ENCODE measurements around the gene NBDY.
"Not testable (repeated sequence)": the region's sequence is repeated elsewhere in the genome, so short reads cannot be mapped to it uniquely, and the experiment has no call there.

NBDY gene

DNA sequence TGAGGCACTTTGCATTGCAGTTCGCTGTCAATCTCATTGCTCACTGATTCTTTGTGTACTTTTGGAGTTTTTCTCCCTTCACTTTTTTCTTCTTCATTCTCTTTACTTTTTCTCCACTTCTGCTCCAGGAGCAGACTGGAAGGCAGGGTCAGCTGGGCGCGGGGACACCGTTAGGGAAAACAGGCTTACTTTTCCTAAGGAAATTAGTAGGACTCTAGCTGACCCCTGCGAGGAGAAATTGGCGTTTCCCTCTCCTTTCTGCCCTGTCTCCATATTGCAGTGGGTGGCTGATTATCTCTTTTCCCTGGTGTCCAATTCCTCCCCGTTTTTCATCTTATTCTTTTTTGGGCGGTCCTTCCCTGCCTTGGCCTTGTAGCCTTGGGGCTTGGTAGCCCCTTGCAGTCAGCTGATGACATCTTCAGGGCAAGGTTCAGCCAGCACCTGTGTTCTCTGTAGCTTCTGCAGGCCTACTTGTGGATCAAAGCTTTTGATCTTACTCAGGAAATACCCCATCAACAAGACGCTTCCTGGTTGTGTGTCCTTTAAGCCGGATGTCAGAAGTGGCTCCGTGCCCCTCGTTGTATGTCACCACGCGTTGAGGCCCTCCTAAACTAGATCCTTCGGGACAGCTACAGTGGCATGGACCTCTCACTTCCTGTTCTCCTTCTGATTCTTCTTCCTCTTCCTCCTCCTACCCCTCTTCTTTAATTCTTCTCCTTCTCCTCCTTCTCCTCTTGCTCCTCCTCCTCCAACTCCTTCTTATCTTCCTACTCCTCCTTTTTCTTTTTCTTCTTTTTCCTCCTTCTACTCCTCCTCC lies 36.1 kb downstream of the NBDY start:
- H3K27me3 ChIP-seq (ENCODE audit: control insufficient read depth, insufficient read depth, low read length) = no peaks in the 10 kb centered on the region
- peaks cover 23% of the 10 kb centered on the region for H3K9me3 ChIP-seq (ENCODE audit: control insufficient read depth, insufficient read depth, low read length)
- no peaks in the 10 kb centered on the region for H3K4me1 ChIP-seq (ENCODE audit: control insufficient read depth, insufficient read depth, low read length)
- no peak overlapping the region for H3K27ac ChIP-seq (ENCODE audit: low read depth, low read length)
- no peak overlapping the region for H3K9ac ChIP-seq (ENCODE audit: low read depth, low read length)
- peaks cover 6% of the 10 kb centered on the region; the same call in 1 of the 2 replicates for H3K36me3 ChIP-seq (ENCODE audit: control insufficient read depth, insufficient read depth, low read length)
- no peak overlapping the region for H3K4me3 ChIP-seq (ENCODE audit: low read depth, low read length)

DNA sequence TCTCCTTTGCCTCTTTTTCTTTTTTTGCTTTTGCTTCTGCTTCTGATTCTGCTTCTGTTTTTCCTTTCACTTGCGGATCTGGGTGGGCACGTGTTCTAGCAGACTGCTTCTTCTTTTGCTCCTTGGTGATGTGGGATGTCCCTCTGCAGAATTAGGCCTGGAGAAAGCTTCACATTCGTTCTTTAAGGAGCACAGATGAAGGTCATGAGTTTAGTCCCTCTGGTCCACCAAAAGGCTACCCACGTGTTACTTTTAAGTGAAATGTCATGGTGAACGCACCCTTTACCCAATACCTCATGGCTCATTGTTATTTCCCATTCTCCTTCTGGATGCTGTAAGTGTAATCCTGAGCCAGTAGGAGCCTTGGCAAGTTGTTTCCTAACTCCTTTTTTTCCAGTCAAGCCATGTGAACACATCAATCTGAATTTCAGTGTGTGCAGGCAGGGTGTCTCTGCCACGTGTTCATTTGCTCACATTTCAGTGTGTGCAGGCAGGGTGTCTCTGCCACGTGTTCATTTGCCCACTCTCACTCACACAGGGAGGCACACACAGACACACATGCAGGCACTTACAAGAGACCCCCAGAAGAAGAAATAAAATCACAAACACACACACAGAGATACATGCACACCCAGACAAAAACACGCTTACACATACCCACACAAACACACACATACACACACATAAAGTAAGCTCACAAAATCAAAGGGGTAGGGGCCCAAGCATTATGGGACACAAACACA lies 36.9 kb downstream of the NBDY start:
- Histone ChIP-seq H3K9me3 (ENCODE audit: control insufficient read depth, insufficient read depth, low read length) (peaks cover 23% of the 10 kb centered on the region), H3K4me3 (ENCODE audit: low read depth, low read length) (no peak overlapping the region), H3K9ac (ENCODE audit: low read depth, low read length) (no peak overlapping the region), H3K27me3 (ENCODE audit: control insufficient read depth, insufficient read depth, low read length) (no peaks in the 10 kb centered on the region), H3K4me1 (ENCODE audit: control insufficient read depth, insufficient read depth, low read length) (no peaks in the 10 kb centered on the region), H3K36me3 (ENCODE audit: control insufficient read depth, insufficient read depth, low read length) (peaks cover 6% of the 10 kb centered on the region; the same call in 1 of the 2 replicates), H3K27ac (ENCODE audit: low read depth, low read length) (no peak overlapping the region)

DNA sequence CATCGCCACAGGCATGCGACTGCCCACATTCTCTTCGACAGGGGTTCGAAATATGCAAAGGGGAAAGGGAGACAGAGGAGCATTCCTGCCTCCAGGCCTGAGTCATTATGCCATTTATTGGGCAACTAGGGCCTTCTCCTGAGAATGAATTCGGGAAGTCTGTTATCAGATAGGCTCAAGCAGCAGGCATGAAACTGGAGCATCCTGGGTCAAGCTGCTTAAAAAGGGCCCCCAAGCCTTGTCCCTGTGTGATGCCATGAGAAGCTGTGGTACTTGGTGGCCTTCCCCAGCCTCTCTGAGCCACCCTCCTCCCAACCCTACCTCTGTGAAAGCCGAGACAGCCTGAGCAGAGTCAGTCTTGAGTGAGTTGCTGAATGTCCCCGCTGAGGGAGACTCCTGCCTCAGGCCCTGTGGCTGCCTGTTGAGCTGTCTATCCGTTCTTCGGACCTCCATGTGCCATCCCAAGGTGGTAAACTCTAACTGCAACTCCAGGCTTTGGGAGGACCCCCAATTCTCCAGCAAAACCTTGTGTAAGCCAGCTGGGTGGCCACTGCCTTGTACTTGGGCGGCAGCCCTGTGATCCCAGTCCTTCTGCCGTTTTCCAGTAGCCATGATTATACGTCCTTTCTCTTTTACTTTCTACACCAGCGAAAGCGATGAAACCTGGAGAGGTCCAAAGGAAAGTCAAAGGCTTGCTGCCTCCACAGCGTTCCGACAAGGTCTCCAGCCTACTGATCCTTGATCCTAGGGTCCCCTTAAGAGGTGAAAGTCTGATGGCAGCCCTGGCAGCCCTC lies 37.7 kb downstream of the NBDY start:
- Histone ChIP-seq H3K4me1 (ENCODE audit: control insufficient read depth, insufficient read depth, low read length) (no peaks in the 10 kb centered on the region), H3K9ac (ENCODE audit: low read depth, low read length) (no peak overlapping the region), H3K4me3 (ENCODE audit: low read depth, low read length) (no peak overlapping the region), H3K36me3 (ENCODE audit: control insufficient read depth, insufficient read depth, low read length) (peaks cover 6% of the 10 kb centered on the region; the same call in 1 of the 2 replicates), H3K9me3 (ENCODE audit: control insufficient read depth, insufficient read depth, low read length) (peaks cover 20% of the 10 kb centered on the region), H3K27ac (ENCODE audit: low read depth, low read length) (no peak overlapping the region), H3K27me3 (ENCODE audit: control insufficient read depth, insufficient read depth, low read length) (no peaks in the 10 kb centered on the region)

DNA sequence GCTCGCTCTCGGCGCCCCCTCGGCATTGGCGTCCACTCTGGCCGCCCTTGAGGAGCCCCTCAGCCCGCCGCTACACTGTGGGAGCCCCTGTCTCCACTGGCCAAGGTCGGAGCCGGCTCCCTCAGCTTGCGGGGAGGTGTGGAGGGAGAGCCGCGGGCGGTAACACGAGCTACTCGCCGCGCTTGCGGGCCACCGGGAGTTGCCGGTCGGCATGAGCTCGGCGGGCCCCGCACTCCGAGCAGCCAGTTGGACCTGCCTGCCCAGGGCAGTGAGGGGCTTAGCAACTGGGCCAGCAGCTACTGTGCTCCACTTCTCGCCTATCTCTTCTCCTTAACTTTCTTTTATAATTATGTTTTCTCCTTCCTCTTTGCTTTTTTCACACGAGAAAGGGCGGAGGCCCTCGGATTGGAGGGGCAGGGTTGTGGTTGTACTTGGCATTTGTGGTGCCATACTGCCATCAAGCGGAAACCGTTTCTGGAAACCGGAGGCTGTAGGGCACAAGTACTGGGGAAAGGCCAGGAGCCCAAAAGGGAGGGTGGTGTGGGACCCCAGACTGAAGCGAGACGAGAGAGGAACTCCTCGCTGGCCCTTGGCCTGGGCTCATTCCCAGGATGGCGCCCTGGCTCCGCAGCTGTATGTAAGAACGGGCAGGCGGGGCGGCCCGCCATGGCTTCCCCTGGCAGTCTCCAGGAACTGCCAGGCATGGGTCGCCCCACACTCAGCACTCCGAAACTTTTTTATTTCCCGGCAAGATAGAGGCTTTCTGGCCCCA lies 38.5 kb downstream of the NBDY start:
- not testable (repeated sequence) for H3K27ac ChIP-seq (ENCODE audit: low read depth, low read length); H3K9ac ChIP-seq (ENCODE audit: low read depth, low read length); H3K27me3 ChIP-seq (ENCODE audit: control insufficient read depth, insufficient read depth, low read length); H3K4me1 ChIP-seq (ENCODE audit: control insufficient read depth, insufficient read depth, low read length); H3K36me3 ChIP-seq (ENCODE audit: control insufficient read depth, insufficient read depth, low read length); H3K4me3 ChIP-seq (ENCODE audit: low read depth, low read length)
- H3K9me3 ChIP-seq (ENCODE audit: control insufficient read depth, insufficient read depth, low read length) = peaks cover 20% of the 10 kb centered on the region

- not testable (repeated sequence) for H3K4me1 ChIP-seq (ENCODE audit: control insufficient read depth, insufficient read depth, low read length); H3K27ac ChIP-seq (ENCODE audit: low read depth, low read length); H3K27me3 ChIP-seq (ENCODE audit: control insufficient read depth, insufficient read depth, low read length); H3K4me3 ChIP-seq (ENCODE audit: low read depth, low read length); H3K36me3 ChIP-seq (ENCODE audit: control insufficient read depth, insufficient read depth, low read length); H3K9ac ChIP-seq (ENCODE audit: low read depth, low read length)
- H3K9me3 ChIP-seq (ENCODE audit: control insufficient read depth, insufficient read depth, low read length) = peaks cover 19% of the 10 kb centered on the region
Observed at GRCh38 chrX:56768120-56768660, 39.1 kb downstream of the NBDY start.

GRCh38 chrX:56772675-56773521 lies 43.9 kb downstream of the NBDY start:
- not testable (repeated sequence) for H3K4me3 ChIP-seq (ENCODE audit: low read depth, low read length); H3K9ac ChIP-seq (ENCODE audit: low read depth, low read length); H3K27me3 ChIP-seq (ENCODE audit: control insufficient read depth, insufficient read depth, low read length); H3K27ac ChIP-seq (ENCODE audit: low read depth, low read length); H3K36me3 ChIP-seq (ENCODE audit: control insufficient read depth, insufficient read depth, low read length); H3K9me3 ChIP-seq (ENCODE audit: control insufficient read depth, insufficient read depth, low read length); H3K4me1 ChIP-seq (ENCODE audit: control insufficient read depth, insufficient read depth, low read length)

DNA sequence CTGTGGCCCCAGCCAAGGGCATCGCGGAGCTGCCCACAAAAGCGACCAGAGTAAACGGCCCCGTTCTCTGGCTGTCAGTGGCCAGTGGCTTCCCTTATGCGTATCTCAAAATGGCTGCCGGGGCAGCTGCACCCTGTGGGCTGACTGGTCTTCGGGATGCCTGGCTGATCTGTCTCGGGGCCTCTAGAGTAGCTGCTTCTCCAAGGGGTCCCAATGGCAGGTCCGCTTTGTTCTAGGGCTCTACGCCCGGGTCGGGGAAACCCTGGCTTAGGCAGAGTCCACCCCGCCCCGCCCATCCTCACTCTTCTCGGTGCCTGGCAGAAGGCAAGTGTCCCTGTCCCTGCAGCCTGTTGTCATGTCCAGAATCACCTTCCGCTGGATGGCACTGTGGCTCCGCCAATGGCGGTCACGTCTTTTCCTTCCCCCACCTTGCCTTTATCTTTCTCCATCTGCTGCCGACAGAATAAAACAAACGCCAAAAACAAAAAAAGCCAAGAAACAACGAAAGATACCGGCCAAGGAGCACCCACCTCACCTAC lies 44.5 kb downstream of the NBDY start:
- H3K9me3 ChIP-seq (ENCODE audit: control insufficient read depth, insufficient read depth, low read length); H3K9ac ChIP-seq (ENCODE audit: low read depth, low read length); H3K4me1 ChIP-seq (ENCODE audit: control insufficient read depth, insufficient read depth, low read length); H3K27ac ChIP-seq (ENCODE audit: low read depth, low read length); H3K27me3 ChIP-seq (ENCODE audit: control insufficient read depth, insufficient read depth, low read length); H3K36me3 ChIP-seq (ENCODE audit: control insufficient read depth, insufficient read depth, low read length); H3K4me3 ChIP-seq (ENCODE audit: low read depth, low read length): not testable (repeated sequence)

DNA sequence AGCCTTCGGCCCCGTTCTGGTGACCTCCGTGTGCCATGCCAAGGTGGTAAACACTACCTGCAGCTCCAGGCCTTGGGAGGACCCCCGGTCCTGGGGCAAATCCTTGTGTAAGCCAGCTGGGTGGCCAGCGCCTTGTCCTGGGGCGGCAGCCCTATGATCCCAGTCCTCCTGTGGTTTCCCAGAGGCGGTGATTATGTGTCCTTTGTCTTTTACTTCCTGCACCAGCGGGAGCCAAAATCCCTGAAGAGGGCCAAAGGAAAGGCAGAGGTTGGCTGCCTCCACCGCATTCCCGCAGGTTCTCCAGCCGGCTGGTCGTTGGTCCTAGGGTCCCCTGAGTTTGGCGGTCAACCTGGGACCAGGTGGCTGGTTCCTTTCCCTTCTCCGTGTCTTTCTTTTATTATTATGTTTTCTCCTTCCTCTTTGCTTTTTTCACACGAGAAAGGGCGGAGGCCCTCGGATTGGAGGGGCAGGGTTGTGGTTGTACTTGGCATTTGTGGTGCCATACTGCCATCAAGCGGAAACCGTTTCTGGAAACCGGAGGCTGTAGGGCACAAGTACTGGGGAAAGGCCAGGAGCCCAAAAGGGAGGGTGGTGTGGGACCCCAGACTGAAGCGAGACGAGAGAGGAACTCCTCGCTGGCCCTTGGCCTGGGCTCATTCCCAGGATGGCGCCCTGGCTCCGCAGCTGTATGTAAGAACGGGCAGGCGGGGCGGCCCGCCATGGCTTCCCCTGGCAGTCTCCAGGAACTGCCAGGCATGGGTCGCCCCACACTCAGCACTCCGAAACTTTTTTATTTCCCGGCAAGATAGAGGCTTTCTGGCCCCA lies 49.3 kb downstream of the NBDY start:
- H3K27ac ChIP-seq (ENCODE audit: low read depth, low read length); H3K9ac ChIP-seq (ENCODE audit: low read depth, low read length); H3K4me3 ChIP-seq (ENCODE audit: low read depth, low read length); H3K4me1 ChIP-seq (ENCODE audit: control insufficient read depth, insufficient read depth, low read length); H3K27me3 ChIP-seq (ENCODE audit: control insufficient read depth, insufficient read depth, low read length); H3K36me3 ChIP-seq (ENCODE audit: control insufficient read depth, insufficient read depth, low read length); H3K9me3 ChIP-seq (ENCODE audit: control insufficient read depth, insufficient read depth, low read length): not testable (repeated sequence)

GRCh38 chrX:56778924-56779468 lies 50.0 kb downstream of the NBDY start:
- H3K4me1 ChIP-seq (ENCODE audit: control insufficient read depth, insufficient read depth, low read length); H3K4me3 ChIP-seq (ENCODE audit: low read depth, low read length); H3K9me3 ChIP-seq (ENCODE audit: control insufficient read depth, insufficient read depth, low read length); H3K9ac ChIP-seq (ENCODE audit: low read depth, low read length); H3K27ac ChIP-seq (ENCODE audit: low read depth, low read length); H3K27me3 ChIP-seq (ENCODE audit: control insufficient read depth, insufficient read depth, low read length); H3K36me3 ChIP-seq (ENCODE audit: control insufficient read depth, insufficient read depth, low read length): not testable (repeated sequence)

Data from HUES48 (cell line).